HG03521 (cell line): ENCODE measurements around the gene GNG12.

Source experiments
- ATAC-seq: cut with Tn5 transposase; IDR thresholded peaks from one replicate; pipeline ENCODE4 v1.9.1; 2021; ENCODE audit warnings: mild to moderate bottlenecking, moderate library complexity; ENCODE audit not compliant: unreplicated experiment

GNG12 gene

DNA sequence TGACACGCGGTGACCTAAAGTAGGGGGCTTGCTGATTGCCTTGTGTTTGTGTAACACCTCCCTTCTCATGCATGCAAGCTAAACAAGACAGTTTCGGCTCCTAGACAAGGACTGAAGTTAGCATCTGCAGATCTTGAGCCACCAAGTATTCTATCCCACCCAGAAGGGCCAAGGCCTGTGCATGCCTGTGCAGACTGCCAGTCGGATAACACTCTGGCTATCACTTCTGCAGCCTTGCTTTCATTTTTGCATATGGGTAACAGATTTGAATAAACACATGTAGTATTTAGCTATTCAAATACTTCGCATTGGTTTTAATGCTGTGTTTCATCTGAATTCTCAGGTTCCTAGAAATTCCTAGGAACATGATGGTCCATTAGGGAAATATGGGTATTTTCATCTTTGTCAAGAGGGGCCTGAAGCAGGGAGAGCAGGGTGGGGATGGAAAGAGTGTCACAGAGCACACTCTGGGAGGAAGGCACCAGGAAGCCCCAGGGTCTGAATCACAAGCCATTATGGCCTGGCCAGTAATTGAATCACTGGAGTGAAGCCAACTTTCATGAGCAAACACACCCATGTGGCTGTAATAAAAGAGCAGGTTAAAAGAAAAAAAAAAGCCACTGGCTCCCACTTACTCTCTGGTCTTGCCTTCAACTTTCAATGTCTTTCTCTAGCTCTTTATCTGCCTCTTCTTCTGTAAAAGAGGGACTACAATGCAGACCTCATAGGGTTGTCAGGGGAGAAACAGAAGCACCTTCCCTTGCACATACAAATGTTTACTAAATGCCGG, 120.0 kb downstream of the GNG12 start:
- no peak for ATAC-seq

DNA sequence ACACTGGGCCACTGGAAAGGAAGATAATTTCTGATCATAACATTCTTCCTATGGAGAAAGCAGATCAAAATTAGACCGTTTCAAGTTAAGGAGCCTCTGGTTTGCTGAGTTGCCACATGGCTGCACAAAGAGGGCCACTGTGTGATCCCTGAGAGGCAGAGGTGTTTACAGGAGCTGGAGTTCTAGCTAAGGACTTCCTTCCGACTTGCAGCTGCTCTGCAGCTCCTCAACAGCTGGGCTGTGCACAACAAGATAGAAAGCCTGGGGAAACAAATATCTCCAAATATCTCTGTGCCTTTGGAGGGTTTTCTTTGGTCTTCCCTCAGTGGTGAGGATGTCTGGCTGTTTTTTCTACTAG, 121.4 kb downstream of the GNG12 start:
- ATAC-seq = no peak

DNA sequence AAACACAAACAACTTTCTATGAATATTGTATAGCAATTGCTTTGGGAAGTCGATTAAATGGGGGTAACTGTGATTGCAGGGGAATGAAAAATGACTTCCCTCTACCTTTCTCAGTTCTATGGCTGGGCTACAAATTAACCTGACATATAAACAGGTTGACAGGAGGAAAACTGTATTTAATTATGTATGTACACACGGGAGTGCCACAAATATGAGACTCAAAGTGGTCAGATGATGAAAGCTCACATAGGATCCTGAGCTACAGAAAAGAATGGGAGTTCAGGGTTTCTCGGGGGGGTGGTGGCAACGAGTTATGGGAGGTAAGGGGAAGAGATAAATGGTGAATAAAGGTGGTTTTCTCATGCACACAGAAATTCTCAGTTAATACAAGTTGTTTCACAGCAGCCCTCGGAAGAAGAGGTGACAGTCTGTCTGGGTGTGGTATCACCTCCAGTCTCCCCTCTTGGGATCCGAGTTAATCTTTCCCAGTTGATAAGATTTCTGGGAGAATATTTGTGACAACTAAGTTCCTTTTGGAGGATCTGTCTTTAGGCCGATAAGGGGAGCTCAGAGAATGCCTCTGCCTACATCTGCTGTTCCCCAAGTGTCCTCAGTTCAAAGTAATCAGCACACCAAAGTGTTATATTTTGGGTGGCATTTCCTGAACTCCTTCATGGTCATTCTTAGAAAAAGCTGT, 122.0 kb downstream of the GNG12 start:
- no peak for ATAC-seq

DNA sequence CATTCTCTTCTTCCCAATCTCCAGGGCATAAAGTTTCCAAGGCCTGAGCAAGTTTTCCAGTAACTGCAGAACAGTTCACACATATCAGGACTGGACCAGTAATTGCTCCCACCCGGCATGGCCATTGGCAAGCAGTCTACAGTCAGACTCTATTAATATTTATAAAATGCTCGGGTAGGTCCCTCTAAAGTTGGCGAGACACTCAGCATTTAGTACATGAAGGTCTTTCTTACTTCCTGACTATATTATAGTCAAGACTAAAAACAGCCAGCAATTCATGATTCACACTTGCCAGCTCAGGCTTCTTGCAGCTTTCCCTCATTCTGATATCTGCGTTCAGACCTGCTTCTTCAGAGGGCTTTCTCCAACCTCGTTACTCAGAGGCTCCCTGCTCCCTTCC, 122.8 kb downstream of the GNG12 start:
- no peak for ATAC-seq

GRCh38 chr1:67708606-67709005, 124.7 kb downstream of the GNG12 start:
- no peak for ATAC-seq

DNA sequence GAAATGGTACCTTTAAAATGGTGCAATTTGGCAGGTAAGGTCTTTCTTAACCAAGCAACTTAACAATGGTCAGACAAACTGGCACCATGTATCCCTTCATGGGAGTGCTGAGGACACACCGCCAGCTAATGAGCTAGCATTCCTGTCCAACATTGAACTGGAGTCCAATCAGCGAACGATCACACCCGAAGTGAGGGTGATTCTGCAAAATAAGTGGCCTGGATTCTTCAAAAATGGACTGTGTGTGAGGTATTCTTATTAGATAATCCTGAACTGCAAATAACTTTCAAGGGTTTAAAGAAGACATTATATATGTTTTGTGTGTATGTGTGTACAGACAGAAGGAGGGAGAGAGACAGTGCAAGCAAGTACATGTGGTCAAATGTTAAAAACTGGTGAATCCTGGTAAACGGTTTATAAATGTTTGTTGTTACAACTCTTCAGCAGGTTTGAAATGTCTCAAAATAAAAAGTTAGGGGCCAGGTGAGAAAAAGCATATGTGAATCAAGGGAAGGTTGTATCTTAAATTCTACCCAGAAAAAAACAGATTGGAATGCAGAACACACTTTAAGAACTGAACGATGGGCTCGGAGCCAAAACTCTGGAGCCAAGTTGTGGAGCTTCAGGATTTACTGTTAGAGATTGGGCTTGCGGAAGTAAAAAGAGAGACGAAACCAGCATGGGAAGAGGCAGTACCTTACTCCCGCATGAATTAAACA, 127.4 kb downstream of the GNG12 start:
- no peak for ATAC-seq

GRCh38 chr1:67704351-67704750, 128.9 kb downstream of the GNG12 start:
- ATAC-seq = no peak

DNA sequence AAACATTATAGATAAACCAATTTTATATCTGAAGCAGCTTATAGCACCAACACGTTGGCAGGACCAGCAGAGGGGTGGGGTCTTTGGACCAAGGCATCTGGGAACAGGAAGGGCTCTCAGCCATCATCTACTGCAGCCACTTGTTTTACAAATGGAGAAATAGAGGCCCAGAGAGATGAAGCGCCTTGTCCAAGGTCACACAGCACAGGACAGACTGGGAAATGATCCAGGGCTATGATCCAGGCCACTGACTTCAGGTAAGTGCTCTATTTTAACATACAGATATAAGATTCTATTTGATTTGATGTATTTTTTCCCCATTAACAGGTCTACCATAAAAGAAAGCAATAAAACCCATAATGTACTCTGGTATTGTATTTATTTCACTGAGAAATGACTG, 131.4 kb downstream of the GNG12 start:
- no peak for ATAC-seq

DNA sequence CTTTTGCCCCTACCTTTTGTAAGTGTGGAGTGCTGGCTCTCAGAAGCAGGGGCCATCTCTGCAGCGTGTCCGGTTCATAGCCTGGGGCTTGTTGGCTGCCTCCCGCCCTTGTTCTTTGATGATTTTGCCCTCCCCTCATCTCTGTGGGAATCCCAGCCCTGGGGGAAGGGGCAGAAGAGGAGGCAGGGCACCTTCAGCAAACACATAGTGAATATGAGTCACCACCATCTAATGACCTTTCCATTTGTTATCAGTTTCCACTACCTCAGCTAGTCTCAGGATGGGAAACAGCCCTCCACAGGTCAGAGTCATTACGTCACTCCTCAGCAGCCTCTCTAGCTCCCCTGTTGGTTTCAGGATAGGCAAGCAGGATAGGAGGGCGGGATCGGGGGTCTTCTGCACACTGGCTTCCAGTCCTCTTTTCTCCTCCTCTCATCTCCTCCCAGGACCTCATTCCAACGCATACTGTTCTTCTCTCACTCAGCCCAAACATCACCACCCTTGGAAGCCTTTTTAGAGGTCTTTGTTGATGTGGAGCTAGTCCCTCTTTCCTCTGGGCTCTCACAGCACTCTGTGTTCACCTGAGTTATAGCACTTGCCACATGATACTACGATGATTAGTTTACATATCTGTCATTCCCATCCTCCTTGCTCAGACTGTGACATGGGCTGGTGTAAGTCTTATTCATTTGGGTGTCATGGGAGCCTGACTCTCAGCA, 132.4 kb downstream of the GNG12 start:
- no peak for ATAC-seq

- no peak for ATAC-seq
These were observed 133.0 kb downstream of the GNG12 start for GRCh38 chr1:67700220-67700619.

GRCh38 chr1:67696708-67697107, 136.6 kb downstream of the GNG12 start:
- no peak for ATAC-seq

DNA sequence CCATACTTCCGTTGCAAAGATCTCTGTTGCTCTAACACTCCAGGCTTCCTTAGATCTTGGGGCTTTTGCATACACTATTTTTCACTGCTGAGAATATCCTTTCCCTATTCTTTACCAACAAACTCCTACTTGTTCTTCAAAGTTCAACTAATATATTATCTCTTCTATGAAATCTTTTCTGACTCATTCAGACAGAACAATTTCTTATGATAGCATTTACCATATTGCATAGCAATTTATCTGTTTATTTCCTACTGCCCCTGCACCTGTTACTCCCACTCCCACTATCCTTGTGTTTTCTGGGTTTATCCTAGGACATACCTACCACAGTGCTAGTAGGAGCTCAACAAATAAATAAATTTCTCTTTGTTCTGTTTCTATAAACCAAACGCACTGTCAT, 137.3 kb downstream of the GNG12 start:
- ATAC-seq = no peak

GRCh38 chr1:67691712-67692111, 141.6 kb downstream of the GNG12 start:
- no peak for ATAC-seq

DNA sequence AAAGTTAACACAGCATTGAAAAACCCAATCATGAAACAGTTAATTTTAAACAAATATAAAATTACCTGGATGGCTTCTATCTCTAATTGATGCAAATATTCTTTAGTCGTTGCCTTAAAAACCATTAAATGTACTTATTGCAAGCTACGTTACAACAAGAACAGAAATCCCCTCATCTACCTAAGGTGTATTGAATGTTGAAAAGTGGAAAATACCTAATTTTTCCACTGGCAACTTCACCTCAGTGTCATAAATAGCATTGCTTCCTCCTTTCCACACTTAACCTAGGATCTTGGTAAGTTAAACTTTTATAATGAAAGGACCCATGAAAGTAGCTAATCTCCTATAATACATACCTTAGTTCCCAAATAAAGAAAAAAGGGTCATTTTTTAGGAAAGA, 142.9 kb downstream of the GNG12 start:
- ATAC-seq = no peak

- ATAC-seq = no peak
These were observed 143.3 kb downstream of the GNG12 start for GRCh38 chr1:67690018-67690363.

DNA sequence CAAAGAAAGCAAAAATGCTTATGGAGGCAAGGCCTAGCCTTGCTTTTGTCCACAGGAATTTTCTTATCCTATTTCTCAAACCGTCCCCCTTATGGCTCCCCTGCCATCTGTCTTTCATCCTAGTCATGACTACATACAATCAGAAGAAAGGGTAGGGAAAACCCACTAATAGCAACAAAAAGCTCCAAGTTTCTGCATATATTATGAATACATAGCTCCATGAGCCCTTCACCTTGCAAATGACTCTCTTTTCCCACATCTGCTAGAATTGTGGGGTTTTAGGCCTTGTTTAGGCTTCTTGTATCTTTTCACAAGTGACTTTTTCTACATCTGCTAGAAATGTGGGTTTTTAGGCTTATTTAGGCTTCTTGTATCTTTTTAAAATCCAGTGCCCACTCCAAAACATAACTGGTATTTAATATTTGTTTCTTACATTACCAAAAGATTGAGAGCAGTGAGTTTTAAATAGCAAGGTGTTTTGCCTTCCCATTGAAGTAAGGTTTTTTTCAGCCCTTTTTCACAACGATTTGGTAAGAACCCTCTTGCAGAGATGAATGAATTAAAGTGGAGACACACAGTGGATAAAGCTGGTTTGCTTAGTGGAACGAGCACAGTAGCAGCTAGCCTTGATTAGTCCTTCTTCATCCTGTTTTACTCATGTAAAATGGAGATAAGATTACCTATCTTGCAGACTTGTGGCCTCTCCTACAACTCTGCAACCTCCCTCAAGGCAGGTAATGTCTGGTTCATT, 143.8 kb downstream of the GNG12 start:
- ATAC-seq = no peak

DNA sequence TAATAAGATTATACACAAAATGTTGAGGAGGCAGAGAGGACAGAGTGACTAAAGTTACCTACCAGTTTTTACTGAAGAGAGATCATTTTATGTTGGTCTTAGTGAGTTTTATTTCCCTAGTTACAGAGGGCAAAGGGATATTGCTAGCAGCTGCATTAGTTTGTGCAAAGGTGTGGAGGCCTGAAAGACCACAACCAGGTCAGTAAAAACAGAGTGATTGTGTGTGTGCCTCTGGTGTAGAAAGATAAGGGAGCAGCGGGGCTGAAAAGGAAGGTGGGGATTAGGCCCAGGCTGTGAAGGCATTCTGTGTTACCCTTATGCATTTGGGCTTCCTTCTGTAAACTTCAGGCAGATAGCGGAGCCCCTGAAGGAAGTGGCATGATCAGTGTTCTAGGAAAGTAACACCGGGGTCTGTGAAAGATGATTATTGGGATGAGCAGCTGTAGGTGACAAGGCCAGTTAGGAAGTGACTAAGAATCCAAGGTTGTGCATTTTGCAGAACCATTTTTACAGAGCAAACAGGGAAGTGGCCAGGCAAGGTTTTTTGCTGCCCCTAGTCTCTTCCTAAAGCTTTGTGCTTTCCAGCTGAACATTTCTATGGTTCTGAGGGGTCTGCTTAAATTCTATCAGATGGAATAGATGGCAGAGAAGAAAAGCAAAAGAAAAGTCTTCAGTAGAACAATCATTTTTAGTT, 144.6 kb downstream of the GNG12 start:
- ATAC-seq = no peak

GRCh38 chr1:67687649-67688048, 145.6 kb downstream of the GNG12 start:
- ATAC-seq = no peak

- ATAC-seq = no peak
These were observed 146.1 kb downstream of the GNG12 start for GRCh38 chr1:67687198-67687545.
